Osteoblast (primary cell): ENCODE data around the gene CEP170B. TPM values are rescaled to one million over a fixed set of nuclear protein-coding genes. Genes with fewer than 3 reads are reported as not detected.

Experiments used
- DNase-seq: peaks from one replicate; pipeline ENCODE4 v3.0.0; 2011; ENCODE audit warnings: low spot score, mixed read lengths; ENCODE audit not compliant: insufficient read length; ENCODE audit errors: missing footprints
- H2AFZ ChIP-seq: 2 replicates; pipeline ENCODE4 v1.6.0; 2011; ENCODE audit warnings: mild to moderate bottlenecking, low read length
- H3K27ac ChIP-seq: 2 replicates; pipeline ENCODE4 v1.5.1; 2011; ENCODE audit warnings: mild to moderate bottlenecking, low read depth, low read length, moderate library complexity
- H3K27me3 ChIP-seq: 2 replicates; pipeline ENCODE4 v1.6.0; 2012; ENCODE audit warnings: mild to moderate bottlenecking, control low read depth, inconsistent platforms, low read length, moderate library complexity; ENCODE audit not compliant: insufficient read depth
- H3K36me3 ChIP-seq: 2 replicates; pipeline ENCODE4 v1.5.1; 2011; ENCODE audit warnings: mild to moderate bottlenecking, low read length, control low read depth, moderate library complexity; ENCODE audit not compliant: insufficient read depth
- H3K4me1 ChIP-seq: 2 replicates; pipeline ENCODE4 v1.5.1; 2011; ENCODE audit warnings: mild to moderate bottlenecking, low read length, control low read depth, moderate library complexity; ENCODE audit not compliant: insufficient read depth
- H3K4me2 ChIP-seq: 2 replicates; pipeline ENCODE4 v1.6.0; 2011; ENCODE audit warnings: mild to moderate bottlenecking, low read length; ENCODE audit not compliant: insufficient read depth
- H3K4me3 ChIP-seq: fragments of 200-600 bp; sonication (generic); 3 replicates; pipeline ENCODE4 v1.5.1; 2012; ENCODE audit warnings: mild to moderate bottlenecking, low read length, inconsistent platforms; ENCODE audit not compliant: insufficient read depth
- H3K79me2 ChIP-seq: 2 replicates; pipeline ENCODE4 v1.6.0; 2012; ENCODE audit warnings: mild to moderate bottlenecking, low read length, control low read depth, inconsistent platforms; ENCODE audit not compliant: insufficient read depth
- H3K9me3 ChIP-seq: 2 replicates; pipeline ENCODE4 v1.5.1; 2011; ENCODE audit warnings: low read depth, low read length, control low read depth
- H4K20me1 ChIP-seq: 2 replicates; pipeline ENCODE4 v1.6.0; 2012; ENCODE audit warnings: mild to moderate bottlenecking, low read length, control low read depth; ENCODE audit not compliant: insufficient read depth
- CTCF ChIP-seq: IDR thresholded peaks from 2 replicates; pipeline ENCODE4 v1.5.1; 2011; ENCODE audit warnings: mild to moderate bottlenecking, low read depth, low read length, moderate library complexity; ENCODE audit errors: extremely low read depth
- total RNA-seq: library from RNA; depleted of rRNA; stranded (reverse); fragments of >200 nt; gene quantifications from 2 replicates; pipeline ENCODE4 v1.2.3, GENCODE V29; 2012

The CEP170B gene
- total RNA-seq, 1 donor = 21.0 TPM

GRCh38 chr14:104938960-104939359 is 73.9 kb downstream of the CEP170B start:
- H3K4me3 ChIP-seq = no peak overlapping the region
- H3K36me3 ChIP-seq = no peaks in the 10 kb centered on the region
- DNase-seq = peak; percentile 66
- H3K4me2 ChIP-seq = no peak overlapping the region
- no peak for TF ChIP-seq CTCF
- H3K27me3 ChIP-seq = peaks cover 17% of the 10 kb centered on the region
- no peaks in the 10 kb centered on the region for H3K4me1 ChIP-seq
- no peak overlapping the region for H3K27ac ChIP-seq
- H2AFZ ChIP-seq = no peak overlapping the region
- no peaks in the 10 kb centered on the region for H3K79me2 ChIP-seq
- no peaks in the 10 kb centered on the region for H3K9me3 ChIP-seq
- H4K20me1 ChIP-seq = no peaks in the 10 kb centered on the region

- peak; percentile 51 for DNase-seq
- no peak for TF ChIP-seq CTCF
- no peak overlapping the region for H3K27ac ChIP-seq
These were observed 74.8 kb downstream of the CEP170B start for GRCh38 chr14:104939666-104940410.

GRCh38 chr14:104940526-104941150 is 75.6 kb downstream of the CEP170B start:
- H3K4me2 ChIP-seq = no peak overlapping the region
- H2AFZ ChIP-seq = no peak overlapping the region
- peak; percentile 68 for DNase-seq
- H3K36me3 ChIP-seq = no peaks in the 10 kb centered on the region
- peak; percentile 39 for TF ChIP-seq CTCF
- H3K27me3 ChIP-seq = peaks cover 3% of the 10 kb centered on the region
- no peaks in the 10 kb centered on the region for H3K79me2 ChIP-seq
- no peak overlapping the region for H3K27ac ChIP-seq
- H3K9me3 ChIP-seq = no peaks in the 10 kb centered on the region
- no peaks in the 10 kb centered on the region for H4K20me1 ChIP-seq
- no peak overlapping the region for H3K4me3 ChIP-seq
- no peaks in the 10 kb centered on the region for H3K4me1 ChIP-seq

More at GRCh38 chr14:104939666-104940410, 74.8 kb downstream of the CEP170B start:
- Histone ChIP-seq H4K20me1 (no peaks in the 10 kb centered on the region), H3K36me3 (no peaks in the 10 kb centered on the region), H3K4me2 (no peak overlapping the region), H3K79me2 (no peaks in the 10 kb centered on the region), H3K9me3 (no peaks in the 10 kb centered on the region), H3K4me3 (no peak overlapping the region), H2AFZ (no peak overlapping the region), H3K27me3 (peaks cover 10% of the 10 kb centered on the region), H3K4me1 (no peaks in the 10 kb centered on the region)
